ENCODE results near the gene GDPD5.
A peak's percentile ranks its signal among the peaks of the same experiment; 100 is the strongest.

Gene GDPD5

GRCh38 chr11:75471176-75471973, 54.4 kb downstream of the GDPD5 start:
- DNase-seq (ENCODE audit: low read depth, low spot score): no peak

DNA sequence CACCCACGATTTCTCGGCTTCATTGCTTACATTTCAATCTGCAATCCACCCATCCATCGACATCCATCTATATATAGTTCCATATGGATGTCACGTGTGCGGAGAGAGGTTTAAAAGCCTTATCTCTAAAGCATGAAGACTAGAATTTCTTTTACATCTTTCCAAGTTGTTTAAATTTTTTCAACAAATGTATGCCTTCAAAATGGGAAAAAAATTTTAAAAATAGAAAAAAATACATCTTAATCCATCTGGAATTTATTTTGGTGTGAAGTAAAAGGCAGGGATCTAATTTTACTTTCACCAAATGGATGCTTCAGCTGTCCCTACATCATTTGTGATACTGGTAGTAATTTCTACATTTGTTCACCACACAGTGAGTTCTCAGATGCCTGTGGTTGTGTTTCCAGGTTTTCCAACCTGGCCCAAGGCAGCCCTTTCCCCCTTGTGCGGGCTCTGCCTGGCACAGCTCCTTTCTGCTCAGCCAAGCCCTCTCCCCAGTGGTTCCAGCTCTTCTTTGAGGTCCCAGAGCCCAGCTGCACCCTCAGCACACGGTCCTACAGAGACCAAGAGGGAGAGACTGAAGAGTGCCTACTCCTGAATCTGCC, 55.2 kb downstream of the GDPD5 start:
- no peak for DNase-seq (ENCODE audit: low read depth, low spot score)

GRCh38 chr11:75469785-75470405, 55.8 kb downstream of the GDPD5 start:
- DNase-seq (ENCODE audit: low read depth, low spot score): no peak

- peak; percentile 58 for DNase-seq (ENCODE audit: low read depth, low spot score)
These were observed 57.0 kb downstream of the GDPD5 start for GRCh38 chr11:75468534-75469340.

DNA sequence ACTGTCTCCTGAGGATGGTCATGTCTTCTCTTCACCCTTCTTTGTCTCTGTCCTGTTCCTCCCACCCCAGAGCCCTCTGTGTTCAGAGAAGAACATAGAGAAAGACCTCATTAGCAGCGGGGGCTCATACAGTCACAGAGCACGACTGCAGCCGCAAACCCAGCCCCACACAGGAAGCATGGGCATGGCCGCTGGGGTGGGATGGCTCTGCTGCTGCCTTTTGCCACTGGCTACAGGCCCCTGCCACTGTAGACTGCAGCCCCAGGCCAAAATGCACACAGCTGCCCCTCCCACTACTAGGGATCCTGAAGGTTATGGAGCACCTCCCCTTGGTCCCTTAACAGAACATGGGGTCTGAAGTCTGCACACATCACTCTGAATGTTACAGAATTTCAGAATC, 57.9 kb downstream of the GDPD5 start:
- DNase-seq (ENCODE audit: low read depth, low spot score): no peak

DNA sequence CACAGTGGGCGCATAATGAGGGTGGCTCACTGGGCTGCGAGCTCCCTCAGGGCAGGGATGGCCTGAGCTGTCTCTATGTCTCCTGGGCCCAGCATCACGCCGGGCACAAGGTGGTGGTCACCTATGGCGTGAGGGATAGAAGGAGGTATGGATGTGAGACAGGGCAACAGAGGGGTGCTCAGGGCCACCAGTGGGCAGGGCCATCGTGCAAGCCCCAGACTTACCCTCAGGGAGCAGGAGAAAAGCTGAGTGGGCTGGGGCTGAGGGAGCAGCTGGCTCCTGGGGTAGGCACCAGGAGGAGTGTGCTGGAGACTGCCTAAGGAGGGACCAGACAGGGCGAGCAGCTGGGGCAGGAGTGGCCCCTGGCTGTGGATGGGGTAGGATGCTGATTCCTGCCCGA, 58.4 kb downstream of the GDPD5 start:
- no peak for DNase-seq (ENCODE audit: low read depth, low spot score)

GRCh38 chr11:75465701-75466531, 59.8 kb downstream of the GDPD5 start:
- no peak for DNase-seq (ENCODE audit: low read depth, low spot score)

- no peak for DNase-seq (ENCODE audit: low read depth, low spot score)
These were observed 62.5 kb downstream of the GDPD5 start for GRCh38 chr11:75463106-75463774.

- no peak for DNase-seq (ENCODE audit: low read depth, low spot score)
These were observed 63.6 kb downstream of the GDPD5 start for GRCh38 chr11:75462117-75462653.

GRCh38 chr11:75461151-75461550, 64.6 kb downstream of the GDPD5 start:
- no peak for DNase-seq (ENCODE audit: low read depth, low spot score)

- DNase-seq (ENCODE audit: low read depth, low spot score): no peak
These were observed 69.1 kb downstream of the GDPD5 start for GRCh38 chr11:75456596-75457183.

- DNase-seq (ENCODE audit: low read depth, low spot score): no peak
These were observed 70.8 kb downstream of the GDPD5 start for GRCh38 chr11:75454987-75455386.

DNA sequence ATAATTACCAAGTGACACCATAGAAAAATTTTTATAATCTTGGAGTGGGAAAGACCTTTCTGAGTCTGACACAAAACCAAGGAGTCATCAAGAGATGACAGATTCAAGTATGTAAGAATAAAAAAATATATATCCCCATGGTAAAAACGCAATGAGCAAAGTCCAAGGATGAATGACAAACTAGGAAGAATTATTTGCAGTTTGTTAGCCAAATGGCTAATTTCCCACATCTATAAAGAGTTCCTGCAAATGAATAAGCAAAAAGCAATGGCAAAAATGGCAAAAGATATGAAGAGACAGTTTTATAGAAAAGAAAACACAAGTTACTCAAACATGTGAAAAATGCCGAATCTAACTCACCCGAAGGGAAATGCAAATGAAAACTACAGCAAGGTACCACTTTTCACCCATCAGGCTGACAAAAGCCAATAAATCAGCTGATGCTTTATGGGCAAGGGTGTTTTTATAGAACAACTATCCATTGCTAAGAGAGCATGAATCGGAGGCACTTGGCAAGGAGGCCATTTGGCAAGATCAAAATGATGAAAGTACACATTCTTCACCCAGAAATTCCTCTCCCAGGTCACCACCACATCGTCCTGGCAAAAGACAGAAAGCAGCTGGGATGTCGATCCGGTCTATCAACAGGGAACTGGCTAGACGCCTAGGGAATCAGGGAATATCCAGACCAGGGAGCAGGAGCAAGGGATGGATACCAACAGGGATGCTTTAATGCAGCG, 71.7 kb downstream of the GDPD5 start:
- DNase-seq (ENCODE audit: low read depth, low spot score): no peak

GRCh38 chr11:75450826-75451821, 74.6 kb downstream of the GDPD5 start:
- no peak for DNase-seq (ENCODE audit: low read depth, low spot score)

DNA sequence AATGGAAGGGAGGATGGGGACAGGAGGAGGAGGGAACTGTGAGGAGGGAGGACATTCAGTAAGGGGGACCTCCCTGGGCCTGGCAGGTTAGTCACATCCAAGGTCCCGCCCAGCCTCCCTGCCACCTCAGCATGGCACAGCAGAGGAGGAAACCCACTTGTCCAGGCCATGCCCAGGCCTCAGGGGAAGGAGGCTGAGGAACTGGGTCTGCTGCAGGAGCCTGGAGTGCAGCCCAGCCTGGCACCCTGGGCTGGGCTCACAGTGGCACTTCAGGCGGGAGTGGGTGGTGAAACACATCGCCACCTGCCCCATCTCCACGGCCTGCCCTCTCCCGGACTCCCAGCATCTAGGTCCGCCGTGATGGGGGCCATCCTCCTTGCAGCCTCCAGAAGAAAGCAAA, 75.5 kb downstream of the GDPD5 start:
- no peak for DNase-seq (ENCODE audit: low read depth, low spot score)

DNA sequence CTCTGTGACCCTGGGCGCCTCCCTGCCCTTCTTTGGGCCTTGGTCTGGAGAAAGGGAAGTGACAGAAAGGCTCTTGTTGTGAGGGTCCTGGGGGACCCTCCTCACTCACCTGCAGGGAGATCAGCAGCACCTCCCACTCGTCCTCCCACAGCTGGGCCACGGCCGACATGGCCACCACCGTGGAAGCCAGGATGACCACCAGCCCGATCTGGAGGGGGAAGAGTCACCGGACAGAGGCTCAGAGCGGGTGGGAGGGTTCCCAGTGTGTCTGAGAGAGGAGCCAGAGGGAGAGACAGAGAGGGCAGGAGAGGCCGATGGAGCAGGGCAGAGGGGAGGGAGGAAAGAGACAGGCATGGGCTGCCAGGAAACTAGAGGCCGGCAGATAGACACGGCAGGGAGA, 76.0 kb downstream of the GDPD5 start:
- no peak for DNase-seq (ENCODE audit: low read depth, low spot score)

- DNase-seq (ENCODE audit: low read depth, low spot score): no peak
These were observed 76.5 kb downstream of the GDPD5 start for GRCh38 chr11:75449271-75449670.

GRCh38 chr11:75447415-75447814, 78.3 kb downstream of the GDPD5 start:
- DNase-seq (ENCODE audit: low read depth, low spot score): no peak
